GM21619 (cell line): ENCODE data around the gene OR56B4.
"Not testable (repeated sequence)": the region's sequence is repeated elsewhere in the genome, so short reads cannot be mapped to it uniquely, and the experiment has no call there.

ENCODE experiments used
- ATAC-seq: cut with Tn5 transposase; IDR thresholded peaks from one replicate; pipeline ENCODE4 v1.9.1; 2021; ENCODE audit not compliant: unreplicated experiment

Gene OR56B4

GRCh38 chr11:6107384-6107783 lies at the start of gene OR56B4:
OR56B4 (plus strand) TSS chr11:6107684; CDS start chr11:6107779, 95 bp downstream.
- not testable (repeated sequence) for ATAC-seq

GRCh38 chr11:6061475-6061874 lies 46.0 kb upstream of the OR56B4 start:
- ATAC-seq, result no peak

DNA sequence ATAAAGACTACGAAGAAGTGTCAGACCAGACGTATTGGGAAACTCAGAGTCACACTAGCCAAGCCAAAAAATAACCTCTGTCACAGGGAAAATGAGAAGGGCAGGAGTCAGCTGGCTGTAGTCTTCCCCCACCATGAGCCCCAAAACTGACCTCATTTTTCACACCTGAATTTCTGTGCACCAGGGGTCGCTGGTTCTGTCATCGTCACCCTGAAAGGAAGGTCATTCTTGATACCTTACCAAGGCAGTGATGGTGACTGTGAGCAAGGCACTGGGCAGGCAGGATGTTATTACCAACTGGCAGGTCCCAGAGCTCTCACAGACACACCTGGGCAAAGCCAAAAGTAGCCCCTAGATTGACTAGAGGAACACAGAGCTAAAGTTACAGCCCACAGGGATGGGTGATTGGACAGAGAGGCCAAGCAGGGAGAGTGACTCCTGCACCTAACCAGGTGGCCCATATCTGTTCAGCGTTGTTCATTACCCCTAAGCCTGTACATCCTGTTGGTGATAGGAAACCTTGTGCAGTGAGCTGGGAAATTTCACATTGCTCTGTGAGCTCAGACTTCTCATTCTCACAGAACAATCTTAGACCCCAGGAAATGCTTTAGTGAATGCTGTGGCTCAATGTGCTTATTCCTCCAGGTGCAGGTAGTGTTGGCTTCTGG lies 44.7 kb upstream of the OR56B4 start:
- ATAC-seq, result peak; percentile 46

DNA sequence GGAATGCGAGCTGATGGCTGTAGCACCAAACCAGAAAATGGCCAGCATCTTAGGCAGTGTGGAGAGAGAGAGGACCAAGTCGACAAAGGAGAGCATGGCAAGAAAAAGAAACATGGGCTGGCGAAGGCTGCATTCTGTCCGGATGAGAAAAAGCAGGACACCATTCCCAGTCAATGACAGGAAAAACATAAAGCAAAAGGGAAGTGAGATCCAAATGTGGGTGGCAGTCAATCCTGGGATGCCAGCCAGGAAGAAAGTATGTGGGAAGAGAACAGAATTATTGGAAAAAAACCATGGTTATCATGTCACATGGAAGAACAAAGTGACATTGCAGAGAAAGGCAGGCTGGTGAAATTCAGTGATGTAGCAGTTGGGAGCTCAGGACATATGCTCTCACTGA lies 40.0 kb upstream of the OR56B4 start:
- ATAC-seq, result no peak

DNA sequence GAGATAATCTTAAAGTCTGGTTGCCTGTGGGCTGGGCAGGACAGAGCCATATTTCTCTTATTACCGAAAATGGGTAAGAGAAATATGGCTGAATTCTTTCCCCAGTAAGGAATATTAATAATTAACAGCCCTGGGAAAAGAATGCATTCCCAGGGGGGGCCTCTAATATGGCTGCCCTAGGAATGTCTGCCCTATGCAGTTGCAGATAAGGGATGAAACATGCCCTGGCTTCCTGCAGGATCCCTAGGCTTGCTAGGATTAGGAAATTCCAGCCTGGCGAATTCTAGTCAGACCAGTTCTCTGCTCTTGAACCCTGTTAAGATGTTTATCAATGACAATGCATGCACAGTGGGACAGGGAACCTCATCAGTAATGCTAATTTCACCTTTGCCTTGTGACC lies 31.0 kb upstream of the OR56B4 start:
- not testable (repeated sequence) for ATAC-seq

DNA sequence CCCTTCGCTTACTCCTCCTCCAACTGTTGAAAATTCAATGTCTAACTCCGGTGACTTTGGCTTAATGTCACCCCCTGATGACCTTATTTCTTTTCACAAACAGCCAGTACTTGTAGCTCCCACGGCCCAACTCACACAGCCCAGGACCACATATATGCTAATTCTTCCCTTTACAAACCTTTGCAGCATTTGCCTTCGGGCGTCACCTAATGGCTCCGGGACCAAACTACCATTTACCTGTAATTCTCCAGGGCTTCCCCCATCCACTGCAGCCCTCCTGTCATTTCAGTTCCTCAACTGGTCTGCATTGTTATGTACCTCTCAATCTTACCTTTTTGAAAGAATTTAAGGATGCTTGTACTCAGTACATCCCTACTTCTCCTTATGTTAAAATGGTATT lies 29.8 kb upstream of the OR56B4 start:
- no peak for ATAC-seq

- ATAC-seq, result no peak
Observed at GRCh38 chr11:6079463-6079862, 28.0 kb upstream of the OR56B4 start.

DNA sequence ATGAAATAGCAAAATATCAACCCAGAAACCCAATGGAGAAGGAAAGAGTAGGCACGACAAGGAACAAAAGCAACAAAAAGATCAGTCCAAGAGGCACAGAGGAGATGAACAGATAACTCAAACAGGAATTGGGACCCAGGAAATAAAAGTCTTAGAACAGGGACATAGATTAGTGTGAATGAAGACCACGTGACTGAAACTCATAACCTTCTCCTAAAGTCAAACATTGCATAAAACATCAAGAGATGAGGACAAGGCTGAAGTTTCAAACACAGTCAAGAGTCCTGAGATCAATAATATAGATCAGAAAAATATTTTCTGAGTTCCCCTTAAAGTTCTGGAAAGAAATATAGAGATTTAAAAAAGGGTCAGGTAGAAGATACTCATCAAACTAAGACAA lies 24.4 kb upstream of the OR56B4 start:
- ATAC-seq, result no peak

DNA sequence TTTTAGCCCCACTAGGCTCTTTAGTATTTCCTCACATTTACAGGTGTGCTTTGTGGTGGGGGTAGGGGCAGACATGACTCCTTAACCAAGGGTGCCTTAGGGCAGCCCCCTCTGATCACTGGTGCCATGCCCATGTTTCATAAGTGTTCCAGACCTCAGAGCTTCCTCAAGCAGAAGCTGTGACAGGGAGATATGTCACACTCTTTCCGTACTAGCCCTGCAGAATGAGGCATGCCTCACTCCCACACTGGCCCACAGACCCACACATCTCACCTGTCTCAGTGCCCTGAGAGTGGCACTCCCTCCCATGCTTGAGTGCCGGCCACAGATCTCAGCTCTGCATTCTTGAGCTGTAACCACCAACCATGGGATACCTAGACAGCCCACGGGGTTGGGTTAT lies 22.9 kb upstream of the OR56B4 start:
- no peak for ATAC-seq

GRCh38 chr11:6094186-6094585 lies 13.3 kb upstream of the OR56B4 start:
- ATAC-seq, result no peak

DNA sequence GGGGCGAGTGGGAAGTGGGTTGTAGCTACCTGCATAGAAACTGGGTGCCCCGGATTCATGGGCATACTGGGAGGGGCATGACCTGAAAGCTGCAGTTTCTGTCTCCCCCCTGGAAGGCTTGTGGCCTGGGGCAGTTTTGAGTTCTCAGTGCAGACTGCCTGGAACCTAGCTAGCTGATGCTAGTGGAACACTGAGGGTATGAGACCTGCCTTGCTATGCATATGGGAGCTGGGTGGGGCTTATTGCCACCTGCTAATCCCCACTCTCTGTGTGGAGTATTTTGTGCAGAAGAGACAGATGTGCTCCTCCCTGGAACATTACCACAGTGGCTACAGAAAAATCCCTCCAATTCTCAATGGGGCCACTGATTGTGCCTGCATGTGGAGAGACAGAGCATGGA lies 11.7 kb upstream of the OR56B4 start:
- ATAC-seq, result no peak

GRCh38 chr11:6096417-6096816 lies 11.1 kb upstream of the OR56B4 start:
- ATAC-seq, result no peak

- no peak for ATAC-seq
Observed at GRCh38 chr11:6099577-6099976, 7.9 kb upstream of the OR56B4 start.

DNA sequence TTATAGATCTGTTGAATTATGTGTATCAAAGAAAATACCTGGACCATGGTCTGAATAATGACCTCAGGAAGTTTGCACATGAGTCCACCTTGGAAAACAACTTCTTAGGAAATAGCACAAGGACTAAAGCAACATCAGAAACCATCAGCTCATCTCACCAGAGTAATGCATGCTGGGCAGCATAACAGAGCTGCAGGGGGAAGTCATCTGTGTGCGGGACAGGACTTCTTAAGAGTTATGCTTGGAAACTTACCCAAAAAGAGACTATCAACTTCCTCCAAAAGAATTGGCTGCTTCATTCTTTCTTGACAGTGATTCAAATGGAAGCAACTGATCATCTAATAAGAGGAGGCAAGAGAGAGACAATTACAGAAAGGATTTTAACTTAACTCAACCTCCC lies 2.5 kb downstream of the OR56B4 start:
- no peak for ATAC-seq

- ATAC-seq, result no peak
Observed at GRCh38 chr11:6111673-6112072, 4.2 kb downstream of the OR56B4 start.

DNA sequence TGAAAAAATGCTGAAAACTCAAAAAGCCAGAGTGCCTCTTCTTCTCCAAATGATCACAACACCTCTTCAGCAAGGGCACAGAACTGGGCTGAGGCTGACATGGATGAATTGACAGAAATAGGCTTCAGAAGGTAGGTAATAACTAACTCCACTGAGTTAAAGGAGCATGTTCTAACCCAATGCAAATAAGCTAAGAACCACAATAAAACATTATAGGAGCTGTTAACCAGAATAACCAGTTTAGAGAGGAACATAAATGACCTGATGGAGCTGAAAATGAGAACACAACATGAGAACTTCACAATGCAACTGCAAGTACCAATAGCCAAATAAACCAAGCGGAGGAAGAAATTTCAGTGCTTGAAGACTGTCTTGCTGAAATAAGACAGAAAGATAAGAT lies 9.2 kb downstream of the OR56B4 start:
- ATAC-seq, result no peak

GRCh38 chr11:6124245-6124644 lies 16.8 kb downstream of the OR56B4 start:
- ATAC-seq, result no peak

- ATAC-seq, result no peak
Observed at GRCh38 chr11:6127881-6128280, 20.4 kb downstream of the OR56B4 start.

DNA sequence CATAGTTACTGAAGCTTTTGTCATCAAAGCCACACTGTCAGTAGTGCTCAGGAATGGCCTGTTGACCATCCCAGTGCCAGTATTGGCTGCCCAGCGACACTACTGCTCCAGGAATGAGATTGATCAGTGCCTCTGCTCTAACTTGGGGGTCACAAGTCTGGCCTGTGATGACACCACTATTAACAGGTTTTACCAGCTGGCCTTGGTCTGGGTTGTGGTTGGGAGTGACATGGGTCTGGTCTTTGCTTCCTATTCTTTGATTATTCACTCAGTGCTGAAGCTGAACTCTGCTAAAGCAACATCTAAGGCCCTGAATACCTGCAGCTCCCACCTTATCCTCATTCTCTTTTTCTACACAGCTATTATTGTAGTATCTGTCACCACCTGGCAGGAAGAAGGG lies 21.5 kb downstream of the OR56B4 start:
- no peak for ATAC-seq

GRCh38 chr11:6129635-6130034 lies 22.2 kb downstream of the OR56B4 start:
- no peak for ATAC-seq

GRCh38 chr11:6132431-6132830 lies 24.9 kb downstream of the OR56B4 start:
- ATAC-seq, result no peak

GRCh38 chr11:6135936-6136335 lies 28.5 kb downstream of the OR56B4 start:
- not testable (repeated sequence) for ATAC-seq

DNA sequence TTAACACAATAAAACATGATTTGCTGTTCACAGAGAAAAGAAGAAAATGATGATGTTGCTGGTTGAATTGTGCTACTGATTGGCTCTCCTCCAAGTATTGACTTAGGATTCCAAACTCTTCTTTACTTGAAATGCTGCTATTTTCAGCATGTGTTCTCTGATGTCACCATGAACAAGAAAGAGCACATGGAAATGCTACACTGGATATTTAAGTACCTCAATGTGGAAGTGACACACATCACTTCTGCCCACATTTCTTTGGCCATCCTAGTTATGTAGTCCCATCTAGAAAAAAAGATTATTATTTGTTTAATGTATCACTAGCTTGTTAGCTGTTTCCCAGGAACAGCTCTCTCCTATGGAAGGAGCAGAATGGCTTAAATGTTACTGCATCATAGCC lies 35.5 kb downstream of the OR56B4 start:
- no peak for ATAC-seq
